GM21390 (cell line): ENCODE data around the gene TLCD2.
"Not testable (repeated sequence)": the region's sequence is repeated elsewhere in the genome, so short reads cannot be mapped to it uniquely, and the experiment has no call there.

ENCODE experiments used
- ATAC-seq: cut with Tn5 transposase; IDR thresholded peaks from one replicate; pipeline ENCODE4 v1.9.1; 2021; ENCODE audit not compliant: unreplicated experiment

TLCD2 gene

GRCh38 chr17:1718362-1719165, 8.4 kb upstream of the TLCD2 start:
- ATAC-seq, result no peak

- ATAC-seq, result no peak
Observed at GRCh38 chr17:1716912-1717695, 6.9 kb upstream of the TLCD2 start.

- ATAC-seq, result peak; percentile 72
Observed at GRCh38 chr17:1716076-1716911, 6.1 kb upstream of the TLCD2 start.

- no peak for ATAC-seq
Observed at GRCh38 chr17:1715803-1716075, 5.6 kb upstream of the TLCD2 start.

GRCh38 chr17:1714980-1715802, 5.0 kb upstream of the TLCD2 start:
- no peak for ATAC-seq

GRCh38 chr17:1714427-1714979, 4.3 kb upstream of the TLCD2 start:
- ATAC-seq, result no peak

GRCh38 chr17:1713878-1714426, 3.8 kb upstream of the TLCD2 start:
- no peak for ATAC-seq

GRCh38 chr17:1713160-1713877, 3.1 kb upstream of the TLCD2 start:
- no peak for ATAC-seq

GRCh38 chr17:1712271-1712670, 2.1 kb upstream of the TLCD2 start:
- ATAC-seq, result no peak

- ATAC-seq, result no peak
Observed at GRCh38 chr17:1711804-1712203, 1.6 kb upstream of the TLCD2 start.

GRCh38 chr17:1710807-1711553, 803 bp upstream of the TLCD2 start:
- no peak for ATAC-seq

- ATAC-seq, result no peak
Observed at GRCh38 chr17:1709403-1709951, 700 bp downstream of the TLCD2 start.

GRCh38 chr17:1708791-1709346, 1.3 kb downstream of the TLCD2 start:
- not testable (repeated sequence) for ATAC-seq

- no peak for ATAC-seq
Observed at GRCh38 chr17:1707107-1707506, 3.1 kb downstream of the TLCD2 start.

- no peak for ATAC-seq
Observed at GRCh38 chr17:1705004-1705403, 5.2 kb downstream of the TLCD2 start.

- no peak for ATAC-seq
Observed at GRCh38 chr17:1703063-1703462, 7.1 kb downstream of the TLCD2 start.

GRCh38 chr17:1699891-1700290, 10.3 kb downstream of the TLCD2 start:
- ATAC-seq, result not testable (repeated sequence)

- ATAC-seq, result no peak
Observed at GRCh38 chr17:1697681-1698080, 12.5 kb downstream of the TLCD2 start.
